ENCODE data around the gene NR2F6.
A peak's percentile ranks its signal among the peaks of the same experiment; 100 is the strongest.

Gene NR2F6

DNA sequence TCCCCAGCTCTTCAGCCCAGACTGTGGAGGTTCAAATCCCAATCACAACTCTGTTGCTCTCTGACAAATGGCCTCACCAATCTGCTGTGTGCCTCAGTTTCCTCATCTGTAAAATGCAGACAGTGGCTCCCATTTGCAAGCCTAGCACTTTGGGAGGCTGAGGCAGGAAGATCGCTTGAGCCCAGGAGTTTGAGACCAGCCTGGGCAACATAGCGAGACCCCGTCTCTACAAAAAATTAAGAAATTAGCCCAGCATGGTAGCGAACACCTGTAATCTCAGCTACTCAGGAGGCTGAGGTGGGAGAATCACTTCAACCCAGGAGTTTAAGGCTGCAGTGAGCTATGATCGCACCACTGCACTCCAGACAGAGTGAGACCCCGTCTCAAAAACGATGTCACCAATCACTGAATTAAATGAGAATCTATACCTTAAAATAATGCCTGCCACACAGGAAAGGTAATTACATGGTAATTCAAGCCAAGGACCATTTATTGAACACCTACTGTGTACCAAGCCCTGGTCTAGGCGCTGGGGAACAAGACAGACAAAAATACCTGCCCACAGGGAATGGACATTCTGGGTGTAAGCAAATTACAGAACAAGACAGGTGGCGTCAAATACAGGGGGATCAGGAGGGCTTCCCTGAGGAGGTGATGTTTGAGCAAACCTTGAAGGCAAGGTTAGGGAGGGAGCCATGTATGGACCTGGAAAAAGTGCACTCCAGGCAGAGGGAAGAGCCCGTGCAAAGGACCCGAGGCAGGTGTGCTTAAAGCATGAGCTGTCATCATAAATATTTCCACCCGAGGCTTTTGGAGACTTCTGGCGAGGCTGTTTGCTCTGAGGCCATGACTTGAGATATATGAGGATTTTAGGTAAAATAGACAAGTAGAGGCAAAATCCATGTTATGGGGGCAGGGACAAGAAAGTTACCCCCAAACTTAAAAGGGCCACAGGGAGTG is 7.7 kb downstream of the NR2F6 start:
- DNase-seq, result no peak

DNA sequence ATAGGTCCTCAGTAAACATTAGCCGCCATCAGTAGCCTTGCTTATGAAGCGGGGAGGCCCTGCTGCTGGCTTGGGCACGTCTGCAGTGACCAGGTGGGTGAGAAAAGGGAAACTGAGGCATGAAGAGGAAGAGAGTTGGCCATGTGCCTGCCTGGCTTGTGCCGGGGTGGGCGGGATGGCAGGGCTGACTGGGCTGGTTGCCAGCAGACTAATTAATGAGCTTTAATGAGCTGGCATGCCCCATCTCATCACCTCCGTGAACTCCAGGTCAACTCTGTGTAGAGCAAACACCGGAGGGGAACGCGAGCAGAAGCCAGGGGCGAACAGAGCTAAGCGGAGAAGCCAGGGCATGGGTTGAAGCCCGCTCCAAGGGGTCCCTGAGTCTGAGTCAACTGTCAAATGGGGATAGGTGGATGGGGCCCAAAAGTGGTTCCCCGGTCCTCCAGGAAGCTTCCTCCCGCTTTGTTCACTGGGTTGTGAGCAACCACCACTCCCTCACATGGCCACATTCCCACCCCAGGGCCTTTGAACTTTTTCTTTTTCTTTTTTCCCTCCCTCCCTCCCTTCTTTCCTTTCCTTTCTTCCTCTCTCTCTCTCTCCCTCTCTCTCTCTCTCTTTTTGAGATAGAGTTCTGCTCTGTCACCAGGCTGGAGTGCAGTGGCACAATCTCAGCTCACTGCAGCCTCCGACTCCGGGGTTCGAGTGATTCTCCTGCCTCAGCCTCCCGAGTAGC is 8.7 kb downstream of the NR2F6 start:
- no peak for DNase-seq

DNA sequence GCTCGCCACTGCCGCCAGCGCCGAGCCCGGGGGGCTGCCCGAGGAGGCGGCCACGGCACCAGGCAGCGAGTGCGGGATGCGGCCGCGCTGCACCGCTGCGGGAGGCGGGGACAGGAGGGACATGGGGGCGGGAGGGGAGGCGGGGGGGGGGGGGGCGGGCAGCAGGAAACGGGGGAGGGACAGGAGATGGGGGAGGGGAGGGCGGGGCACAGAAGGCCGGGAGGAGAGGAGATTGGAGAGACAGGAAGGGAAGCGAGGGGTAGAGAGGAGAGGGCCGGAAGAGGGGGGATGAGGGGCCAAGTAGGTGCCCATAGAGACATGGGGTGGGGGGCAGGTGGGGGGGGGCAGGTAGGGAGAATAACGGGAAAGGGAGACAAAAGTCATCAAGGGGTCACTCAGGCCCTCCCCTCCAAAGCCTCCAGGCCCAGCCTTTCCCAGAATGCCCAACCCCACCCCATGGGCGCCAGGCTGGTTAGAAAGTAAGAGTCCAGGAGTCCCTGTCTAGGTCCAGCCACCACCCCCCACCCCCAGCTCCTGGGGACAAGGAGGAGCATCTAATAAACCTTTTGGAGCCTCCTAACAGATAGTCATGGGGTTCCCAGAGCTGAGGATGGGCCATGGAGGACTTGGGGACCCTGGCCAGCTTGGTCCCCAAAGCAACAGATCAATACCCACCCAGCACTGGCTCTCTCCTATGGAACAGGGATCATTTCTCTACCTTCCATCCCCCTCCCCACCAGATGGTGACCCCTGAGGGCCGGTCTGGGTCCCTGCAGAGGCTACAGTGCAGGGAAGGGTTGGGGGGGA is 9.5 kb downstream of the NR2F6 start:
- DNase-seq, result no peak

DNA sequence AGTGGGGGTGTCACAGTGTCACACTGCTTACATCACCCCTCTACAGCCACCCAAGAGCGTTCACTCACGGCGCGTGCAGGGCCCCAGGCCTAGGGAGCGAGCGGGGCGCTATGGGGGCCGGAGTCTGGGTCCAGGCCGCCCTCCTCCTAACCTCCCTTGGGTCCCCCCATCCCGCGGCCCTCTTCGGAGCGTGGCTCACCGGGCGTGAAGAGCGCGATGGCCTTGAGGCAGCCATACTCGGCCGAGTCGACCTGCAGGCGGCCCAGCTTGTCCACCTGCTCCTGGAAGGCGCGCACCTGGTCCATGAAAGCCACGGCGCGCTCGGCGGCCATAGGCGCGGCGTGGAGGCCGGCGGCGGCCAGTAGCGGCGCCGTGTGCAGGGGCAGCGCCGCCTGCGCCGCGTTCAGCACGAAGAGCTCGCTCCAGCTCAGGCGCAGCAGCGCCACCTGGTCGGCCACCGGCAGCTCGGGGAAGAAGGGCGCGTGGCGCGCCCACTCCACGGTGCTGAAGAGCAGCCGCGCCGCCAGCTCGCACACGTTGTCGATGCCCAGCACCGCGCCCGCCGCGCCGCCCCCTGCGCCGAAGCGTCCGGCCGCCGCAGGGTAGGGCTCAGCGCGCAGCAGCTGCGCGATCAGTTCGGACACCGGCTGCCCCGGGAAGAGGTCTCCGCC is 10.3 kb downstream of the NR2F6 start:
- peak; percentile 81 for DNase-seq

DNA sequence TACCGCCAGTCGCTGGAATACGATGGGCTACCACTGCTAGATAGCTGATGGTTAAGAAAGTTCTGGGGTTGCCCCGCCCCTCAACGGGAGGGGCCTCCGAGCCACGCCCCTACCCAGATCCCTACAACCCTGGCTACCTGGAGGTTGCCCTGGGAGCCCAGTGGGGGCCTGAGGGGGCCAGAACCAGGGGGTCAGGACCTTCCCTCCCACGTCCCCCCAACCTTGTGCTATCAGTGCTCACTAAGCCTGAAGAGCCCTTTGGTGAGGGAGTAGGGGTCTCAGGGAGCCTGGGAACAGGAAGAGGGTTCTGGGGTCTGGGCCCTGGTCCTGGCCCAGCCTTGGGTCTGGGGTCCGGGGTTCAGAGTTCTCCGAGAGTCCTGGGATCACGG is 10.8 kb downstream of the NR2F6 start:
- DNase-seq, result peak; percentile 67

DNA sequence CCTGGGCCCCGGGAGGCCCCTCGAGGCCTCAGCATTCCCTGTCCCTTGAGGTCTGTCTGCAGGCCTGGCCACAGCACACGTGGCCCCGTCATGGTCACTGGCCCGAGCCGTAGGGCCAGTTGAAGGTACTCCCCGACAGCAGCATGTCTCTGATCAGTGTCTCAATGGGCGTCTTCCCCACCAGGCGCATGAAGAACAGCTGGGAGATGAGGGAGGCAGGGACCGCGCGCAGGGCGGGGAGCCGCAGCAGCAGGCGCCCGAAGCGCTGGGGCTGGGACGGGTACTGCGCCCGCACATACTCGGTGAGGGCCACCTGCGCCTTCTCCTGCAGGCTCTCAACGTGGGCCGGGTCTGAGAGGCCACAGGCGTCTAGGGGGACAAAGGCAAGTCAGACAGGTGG is 13.5 kb downstream of the NR2F6 start:
- no peak for DNase-seq

DNA sequence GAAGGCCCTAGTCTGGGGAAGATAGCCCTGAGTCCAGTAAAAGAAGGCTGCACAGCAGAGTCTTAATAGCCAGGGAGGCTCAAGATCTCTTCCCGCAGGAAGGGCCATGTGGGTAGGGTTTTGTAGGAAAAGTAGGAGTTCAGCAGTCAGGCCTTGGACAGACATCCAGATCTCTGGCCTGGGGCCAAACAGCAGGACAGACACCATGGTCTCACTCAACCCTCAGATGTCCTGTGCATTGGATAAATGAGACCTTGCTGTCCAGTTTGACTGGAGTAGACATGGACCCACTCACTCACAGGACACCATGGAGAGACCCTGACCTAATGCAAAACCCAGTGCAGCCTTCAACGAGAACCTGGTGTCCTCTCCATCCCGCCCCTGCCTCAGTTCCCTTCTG is 15.8 kb downstream of the NR2F6 start:
- no peak for DNase-seq

DNA sequence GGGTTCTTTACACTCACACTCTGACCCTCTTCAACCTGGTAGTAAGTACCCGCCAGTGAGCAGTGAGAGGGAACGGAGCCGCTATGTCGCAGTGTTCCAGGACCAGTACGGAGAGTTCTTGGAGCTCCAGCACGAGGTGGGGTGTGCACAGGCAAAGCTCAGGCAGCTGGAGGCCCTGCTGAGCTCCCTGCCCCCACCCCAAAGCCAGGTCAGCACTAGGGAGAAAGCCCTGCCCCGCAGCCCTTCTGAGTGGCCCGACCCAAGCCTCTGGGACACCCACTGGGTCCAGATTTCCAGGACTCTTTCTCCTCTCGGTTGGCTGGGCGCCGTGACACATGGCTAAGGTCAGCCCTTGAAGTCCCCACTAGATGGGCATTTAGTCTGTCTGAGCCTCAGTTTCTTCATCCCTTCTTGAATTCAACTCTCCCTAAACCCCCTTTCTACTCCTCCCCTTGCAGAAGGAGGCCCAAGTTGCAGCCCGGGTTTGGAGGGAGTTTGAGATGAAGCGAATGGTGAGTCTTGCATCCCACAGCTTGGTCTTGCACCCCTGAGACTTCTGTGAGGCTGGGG is 17.8 kb downstream of the NR2F6 start:
- DNase-seq, result no peak

DNA sequence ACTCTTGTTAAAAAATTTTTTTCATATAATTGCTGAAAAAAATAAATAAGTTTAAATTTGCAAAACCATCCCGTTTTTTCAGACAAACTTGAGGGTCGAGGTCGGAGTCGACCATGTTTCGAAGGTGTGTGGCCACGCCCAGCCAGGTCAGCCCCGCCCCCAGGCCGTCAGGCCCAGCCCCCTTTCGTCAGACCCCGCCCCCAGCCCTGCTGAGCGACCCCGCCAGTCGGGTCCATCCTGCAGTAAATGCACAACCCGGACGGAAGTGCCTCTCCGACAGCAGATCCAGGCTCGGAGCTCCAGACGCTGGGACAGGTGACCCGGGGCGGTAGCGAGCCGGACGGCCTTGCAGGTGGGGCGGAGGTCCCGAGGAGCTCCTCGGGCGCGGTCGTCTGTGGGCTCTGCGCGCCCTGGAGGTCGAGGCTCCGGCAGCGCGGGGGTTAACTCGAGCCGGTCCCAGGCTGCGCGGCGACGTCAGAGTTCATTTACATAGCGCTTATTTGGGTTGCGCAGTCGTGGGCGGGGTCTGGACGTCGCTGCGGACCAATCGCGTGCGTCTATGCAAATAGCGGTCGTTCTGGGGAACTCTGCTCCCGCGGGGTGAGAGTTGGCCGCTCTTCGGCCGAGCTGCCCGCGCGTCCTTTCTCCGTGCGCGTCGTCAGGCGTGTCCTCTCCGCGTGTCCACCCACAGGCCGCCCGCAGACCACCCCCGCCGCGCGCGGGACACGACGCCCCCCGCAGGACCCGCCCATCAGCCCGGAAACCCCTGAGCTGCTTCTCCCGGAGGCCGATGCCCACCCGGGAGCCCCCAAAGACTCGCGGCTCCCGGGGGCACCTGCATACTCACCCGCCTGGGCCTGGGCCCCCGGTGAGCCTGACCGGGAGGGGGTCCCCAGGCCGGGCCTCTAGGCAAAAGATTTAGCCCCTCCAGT is 19.5 kb downstream of the NR2F6 start, which contains the start of gene OCEL1:
Gene OCEL1 (plus strand): TSS at position 225 of the 932 bp plus-strand sequence. CDS start 22 bp downstream, at position 247.
- peak; percentile 96 for DNase-seq

DNA sequence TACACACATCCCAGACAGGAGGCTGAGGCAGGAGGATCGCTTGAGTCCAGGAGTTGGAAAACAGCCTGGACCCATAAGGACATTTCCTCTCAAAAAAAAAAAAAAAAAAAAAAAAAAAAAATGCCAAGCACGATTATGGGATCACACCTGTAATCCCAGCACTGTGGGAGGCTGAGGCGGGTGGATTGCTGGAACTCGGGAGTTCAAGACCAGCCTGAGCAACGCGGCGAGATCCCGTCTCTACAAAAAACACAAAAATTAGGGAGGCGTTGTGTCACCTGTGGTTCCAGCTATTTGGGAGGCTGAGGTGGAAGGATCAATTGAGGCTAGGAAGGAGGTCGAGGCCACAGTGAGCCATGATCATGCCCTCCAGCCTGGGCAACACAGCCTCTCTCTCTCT is 20.7 kb downstream of the NR2F6 start:
- DNase-seq, result no peak

DNA sequence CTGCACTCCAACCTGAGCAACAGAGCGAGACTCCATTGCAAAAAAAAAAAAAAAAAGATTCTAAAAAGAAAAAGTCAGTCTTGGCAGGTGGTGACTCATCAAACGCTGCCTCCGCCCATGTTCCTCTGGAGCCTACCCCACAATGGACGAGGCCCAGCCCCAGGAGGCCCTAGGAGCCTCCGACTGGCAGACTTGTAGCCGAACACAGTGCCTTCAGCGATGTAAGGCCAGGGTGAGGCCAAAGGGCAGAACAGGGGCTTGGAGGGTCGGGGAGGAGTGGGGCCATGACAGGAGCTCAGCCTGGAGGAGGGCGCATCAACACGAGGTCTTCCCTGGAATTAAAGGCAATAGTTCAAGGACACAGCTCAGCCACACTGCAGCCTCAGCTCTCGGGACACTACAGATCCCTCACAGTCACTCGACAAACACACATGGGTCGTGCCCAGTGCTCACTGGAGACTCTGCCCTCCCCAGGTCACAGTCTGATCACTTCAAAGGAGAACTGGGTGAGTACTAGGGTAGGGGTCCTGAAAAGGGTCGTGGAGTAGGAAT is 25.4 kb downstream of the NR2F6 start:
- DNase-seq, result peak; percentile 44

DNA sequence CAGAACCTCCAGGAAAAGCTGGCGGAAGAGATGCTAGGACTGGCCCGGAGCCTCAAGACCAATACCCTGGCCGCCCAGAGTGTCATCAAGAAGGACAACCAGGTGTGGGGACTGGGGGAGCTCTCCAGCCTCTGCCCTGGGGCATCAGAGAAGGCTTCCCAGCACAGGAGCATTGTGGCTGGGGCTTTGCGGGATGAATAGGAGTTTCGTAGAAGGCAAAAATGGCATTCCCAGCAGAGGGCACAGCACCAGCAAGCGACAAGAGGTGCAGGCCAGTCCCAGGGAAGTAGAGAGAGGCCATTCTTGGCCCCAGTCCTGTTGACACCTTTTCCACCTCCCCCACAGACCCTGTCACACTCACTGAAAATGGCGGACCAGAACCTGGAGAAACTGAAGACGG is 26.4 kb downstream of the NR2F6 start:
- DNase-seq, result no peak

DNA sequence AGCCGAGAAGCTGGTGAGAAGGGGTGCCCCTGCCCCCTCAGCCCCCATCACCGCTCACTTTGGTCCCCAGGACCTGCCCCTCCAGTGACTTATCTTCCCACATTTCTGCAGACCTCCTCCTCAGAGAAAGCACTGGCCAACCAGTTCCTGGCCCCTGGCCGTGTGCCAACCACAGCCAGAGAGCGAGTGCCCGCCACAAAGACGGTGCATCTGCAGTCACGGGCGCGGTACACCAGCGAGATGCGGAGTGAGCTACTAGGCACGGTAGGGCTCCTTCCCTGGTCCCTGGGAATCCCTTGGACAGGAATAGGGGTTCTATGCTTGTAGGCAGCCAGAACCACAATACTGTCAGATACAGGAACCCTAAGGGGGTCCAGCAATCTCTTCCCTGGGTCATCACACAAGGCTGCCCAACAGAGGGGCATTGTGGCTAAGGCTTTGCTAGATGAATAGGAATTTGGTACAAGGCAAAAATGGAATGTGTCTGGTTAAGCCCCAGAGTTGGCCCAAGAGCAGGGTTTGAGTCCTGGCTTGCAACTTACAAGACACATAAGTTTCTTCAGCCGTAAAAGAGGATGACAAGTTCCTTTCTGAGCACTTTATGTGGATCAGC is 29.6 kb downstream of the NR2F6 start:
- no peak for DNase-seq

DNA sequence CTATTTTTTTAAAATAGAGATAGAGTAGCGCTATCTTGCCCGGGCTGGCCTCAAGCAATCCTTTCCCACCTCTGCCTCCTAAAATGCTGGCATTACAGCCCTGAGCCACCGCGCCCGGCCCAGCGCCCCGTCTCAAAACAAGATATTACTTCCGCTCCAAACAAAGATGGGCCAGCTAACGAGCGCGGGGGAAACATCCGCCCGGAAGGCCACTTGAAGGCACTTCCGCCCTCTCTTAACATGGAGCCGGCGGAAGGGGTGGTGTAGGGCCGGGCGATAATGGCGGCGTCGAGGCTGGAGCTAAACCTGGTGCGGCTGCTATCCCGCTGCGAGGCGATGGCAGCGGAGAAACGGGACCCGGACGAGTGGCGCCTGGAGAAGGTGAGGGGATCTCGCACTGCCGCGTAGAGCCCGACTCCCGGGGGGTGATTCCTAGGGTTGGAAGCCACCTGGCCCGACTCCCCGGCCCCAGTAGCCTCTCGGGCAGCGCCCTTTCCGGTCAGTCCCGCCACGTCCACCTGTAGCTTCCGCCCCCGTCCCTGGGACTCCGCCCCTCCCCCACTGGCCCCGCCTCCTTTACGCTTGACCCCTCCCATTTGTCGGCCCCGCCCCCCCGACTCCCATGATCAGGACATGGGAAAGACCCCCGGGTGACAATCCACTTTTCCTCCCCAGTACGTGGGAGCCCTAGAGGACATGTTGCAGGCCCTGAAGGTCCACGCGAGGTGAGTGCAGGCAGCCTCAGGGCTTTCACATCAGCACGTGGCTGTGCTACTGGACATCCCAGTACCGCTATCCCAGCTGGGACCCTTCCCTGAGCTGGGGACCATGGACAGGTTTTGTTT is 30.4 kb downstream of the NR2F6 start, which contains the start of gene USE1:
Gene USE1 (plus strand): TSS at position 231 of the 845 bp plus-strand sequence. CDS start 49 bp downstream, at position 280.
- DNase-seq, result peak; percentile 83

DNA sequence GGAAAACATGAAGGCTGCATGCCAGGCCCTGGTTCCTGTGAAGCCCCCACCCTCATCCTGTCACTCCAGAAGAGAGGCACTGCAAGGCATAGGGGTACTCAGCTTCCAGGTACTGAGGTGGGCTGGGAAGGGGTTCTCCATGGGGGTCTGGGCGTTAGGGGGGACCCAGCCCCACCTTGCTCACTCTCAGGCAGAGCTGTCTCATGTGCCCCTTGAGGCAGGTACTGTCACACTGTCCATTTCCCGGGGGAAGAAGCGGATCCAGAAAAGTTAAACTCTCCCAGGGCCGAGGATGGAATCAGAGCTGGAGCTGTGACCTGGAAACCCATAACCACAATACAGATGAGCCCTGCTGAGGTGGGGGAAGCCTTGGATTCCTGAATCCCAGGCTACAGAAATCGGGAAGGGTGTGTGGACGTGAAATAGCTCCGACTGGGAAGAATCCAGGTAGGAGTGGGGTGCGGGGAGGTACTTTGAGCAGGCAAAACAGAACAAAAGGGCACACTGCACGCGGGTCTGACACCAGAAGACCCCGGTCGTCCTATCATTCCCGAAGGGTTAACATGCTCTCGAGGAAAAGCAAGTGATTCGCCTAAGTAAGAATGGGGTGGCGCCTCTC is 31.1 kb downstream of the NR2F6 start:
- DNase-seq, result peak; percentile 16

DNA sequence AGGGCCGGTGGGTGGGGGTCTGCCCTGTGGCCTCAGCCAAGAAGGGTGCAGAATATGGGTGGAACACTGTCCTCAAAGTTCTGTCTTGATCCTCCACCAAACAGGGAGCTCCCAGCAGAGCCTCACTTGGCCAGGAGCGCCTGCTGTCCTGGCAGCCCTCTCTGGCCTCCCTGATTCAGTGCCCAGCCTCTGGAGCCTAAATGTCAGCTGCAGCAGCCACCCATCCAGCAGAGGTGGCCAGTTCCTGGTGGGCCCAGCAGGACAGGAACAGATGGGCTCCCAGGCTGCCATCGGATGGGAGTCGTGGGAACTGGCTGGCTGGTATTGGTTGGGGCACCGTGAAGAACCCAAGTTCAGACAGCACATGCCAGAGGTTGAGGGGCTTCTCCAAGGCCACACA is 32.4 kb downstream of the NR2F6 start:
- no peak for DNase-seq

DNA sequence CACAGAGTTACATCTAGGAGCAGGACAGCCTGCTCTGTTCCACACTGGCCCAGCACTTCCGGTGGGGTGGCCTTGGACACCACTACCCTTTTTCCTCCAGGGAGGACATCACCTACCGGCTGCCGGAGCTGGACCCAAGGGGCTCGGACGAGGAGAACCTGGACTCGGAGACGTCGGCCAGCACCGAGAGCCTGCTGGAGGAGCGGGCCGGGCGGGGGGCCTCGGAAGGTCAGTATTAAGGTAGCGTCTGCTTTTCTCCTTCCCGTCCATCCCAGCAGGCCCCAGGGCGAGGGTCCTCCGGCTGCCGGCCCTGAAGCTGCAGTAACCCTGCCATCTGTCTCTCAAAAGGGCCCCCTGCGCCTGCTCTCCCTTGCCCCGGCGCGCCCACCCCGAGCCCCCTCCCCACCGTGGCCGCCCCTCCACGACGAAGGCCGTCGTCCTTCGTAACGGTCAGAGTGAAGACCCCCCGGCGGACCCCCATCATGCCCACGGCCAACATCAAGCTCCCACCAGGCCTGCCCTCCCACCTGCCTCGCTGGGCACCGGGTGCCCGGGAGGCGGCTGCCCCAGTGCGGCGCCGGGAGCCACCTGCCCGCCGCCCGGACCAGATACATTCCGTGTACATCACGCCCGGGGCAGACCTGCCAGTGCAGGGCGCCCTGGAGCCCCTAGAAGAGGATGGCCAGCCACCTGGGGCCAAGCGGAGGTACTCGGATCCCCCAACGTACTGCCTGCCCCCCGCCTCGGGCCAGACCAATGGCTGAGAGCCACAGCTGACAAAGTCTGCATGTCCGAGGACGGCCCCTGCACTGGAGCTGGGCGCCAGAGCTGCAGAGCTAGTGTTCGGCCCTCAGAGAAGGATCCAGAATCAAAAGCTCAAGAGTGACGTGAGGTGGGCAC is 33.9 kb downstream of the NR2F6 start:
- peak; percentile 15 for DNase-seq

DNA sequence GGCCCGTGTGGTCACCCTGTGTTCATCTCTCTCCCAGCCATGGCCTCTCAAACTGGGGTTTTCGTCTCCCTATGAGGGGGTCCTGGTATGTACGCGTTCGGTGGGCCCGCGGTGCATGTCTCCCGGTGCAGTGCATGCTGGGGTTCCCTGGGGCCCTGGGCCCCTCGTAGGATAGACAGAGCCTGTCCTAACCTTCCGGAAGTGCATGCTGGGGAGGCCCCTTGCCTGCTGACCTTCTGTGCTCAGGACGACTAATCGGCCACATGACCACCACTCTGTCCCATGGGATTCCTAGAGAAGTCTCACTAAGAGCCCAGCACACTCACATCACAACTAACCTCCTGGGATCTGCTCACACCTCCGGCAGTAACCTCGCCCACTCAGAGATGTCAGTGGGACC is 35.4 kb downstream of the NR2F6 start:
- DNase-seq, result no peak
